SK-N-SH (cell line): Measurements from ENCODE around the gene EVI2A. TPM values are rescaled to one million over a fixed set of nuclear protein-coding genes. Genes with fewer than 3 reads are reported as not detected.
A peak's percentile ranks its signal among the peaks of the same experiment; 100 is the strongest.

Experiments used
- CTCF ChIA-PET: fragments of 300-600, 350-600 bp; formaldehyde crosslinking; extraction: SDS; loops from one replicate; lab custom pipeline; 2021; lab: Yijun Ruan, JAX
- POLR2A ChIA-PET: fragments of 350-600 bp; sonication (Branson Sonifier 250); formaldehyde crosslinking; extraction: SDS; loops from one replicate; lab custom pipeline; 2020; ENCODE audit warnings: antibody characterized with exemption, inconsistent platforms; lab: Yijun Ruan, JAX
- DNase-seq: peaks from one replicate; pipeline ENCODE4 v3.0.0; 2012
- H2AFZ ChIP-seq: fragments of 200-600 bp; sonication (generic); 2 replicates; pipeline ENCODE4 v1.8.1; 2016; ENCODE audit warnings: antibody characterized with exemption, mild to moderate bottlenecking, low read depth
- H3F3A ChIP-seq: fragments of 200-600 bp; sonication (generic); replicated peaks from 2 replicates; pipeline ENCODE3; 2016; ENCODE audit warnings: antibody characterized with exemption, mild to moderate bottlenecking; ENCODE audit not compliant: insufficient read depth
- H3K27ac ChIP-seq, 2 experiments: fragments of 200-500 bp in 1 of 2; fragments of 200-600 bp in 1 of 2; sonication (Bioruptor generic) in 1 of 2; sonication (generic), shearing (Covaris generic) in 1 of 2; 2 replicates each; pipeline versions ENCODE4 v1.5.1 to v1.6.1; 2014 to 2016; ENCODE audit warnings: low read depth in 2 of 2, inconsistent platforms in 1 of 2, low read length in 1 of 2, mild to moderate bottlenecking in 1 of 2, mixed read lengths in 1 of 2
- H3K27me3 ChIP-seq: fragments of 200-600 bp; sonication (generic), shearing (Covaris generic); 2 replicates; pipeline ENCODE4 v1.6.1; 2016; ENCODE audit warnings: mixed run types; ENCODE audit not compliant: insufficient read depth
- H3K36me3 ChIP-seq, 2 experiments: fragments of 200-500 bp in 1 of 2; fragments of 200-600 bp in 1 of 2; sonication (Bioruptor generic) in 1 of 2; sonication (generic) in 1 of 2; replicated peaks in 1 of 2; 2 replicates each; pipeline versions ENCODE3 to v1.5.1; 2014 to 2016; ENCODE audit warnings: low read length in 1 of 2, mild to moderate bottlenecking in 1 of 2; ENCODE audit not compliant: insufficient read depth in 2 of 2, control insufficient read depth in 1 of 2
- H3K4me1 ChIP-seq, 2 experiments: fragments of 200-500 bp in 1 of 2; fragments of 200-600 bp in 1 of 2; sonication (Bioruptor generic) in 1 of 2; sonication (generic), shearing (Covaris generic) in 1 of 2; 2 replicates each; pipeline versions ENCODE4 v1.5.1 to v1.6.1; 2014 to 2016; ENCODE audit warnings: low read depth in 1 of 2, low read length in 1 of 2, mixed run types in 1 of 2; ENCODE audit not compliant: insufficient read depth in 2 of 2, control insufficient read depth in 1 of 2
- H3K4me2 ChIP-seq: fragments of 200-600 bp; sonication (generic), shearing (Covaris generic); 2 replicates; pipeline ENCODE4 v1.6.1; 2017; ENCODE audit warnings: mixed run types
- H3K4me3 ChIP-seq, 2 experiments: fragments of 200-500 bp in 1 of 2; fragments of 200-600 bp in 1 of 2; sonication (Bioruptor generic) in 1 of 2; sonication (generic), shearing (Covaris generic) in 1 of 2; 2 replicates each; pipeline versions ENCODE4 v1.5.1 to v1.8.1; 2014 to 2016; ENCODE audit warnings: low read depth in 2 of 2, inconsistent platforms in 1 of 2, low read length in 1 of 2, mild to moderate bottlenecking in 1 of 2, mixed read lengths in 1 of 2, moderate library complexity in 1 of 2
- H3K79me2 ChIP-seq: fragments of 200-600 bp; sonication (generic); 2 replicates; pipeline ENCODE4 v1.8.1; 2017; ENCODE audit warnings: mild to moderate bottlenecking; ENCODE audit not compliant: insufficient read depth
- H3K9ac ChIP-seq: fragments of 200-600 bp; sonication (generic); 2 replicates; pipeline ENCODE4 v1.6.1; 2017; ENCODE audit warnings: mixed run types
- H3K9me2 ChIP-seq: fragments of 200-600 bp; sonication (generic); 2 replicates; pipeline ENCODE4 v1.6.1; 2017; ENCODE audit warnings: mixed run types
- H3K9me3 ChIP-seq: fragments of 200-600 bp; sonication (generic); 2 replicates; pipeline ENCODE4 v1.6.1; 2017; ENCODE audit warnings: mixed run types, mild to moderate bottlenecking, moderate library complexity
- H4K20me1 ChIP-seq: fragments of 200-600 bp; sonication (generic); 2 replicates; pipeline ENCODE4 v1.6.1; 2017; ENCODE audit warnings: mild to moderate bottlenecking, mixed run types; ENCODE audit not compliant: insufficient read depth
- CHD2 ChIP-seq: fragments of 150-350 bp; IDR thresholded peaks from 2 replicates; pipeline ENCODE4 v1.6.1; 2018; ENCODE audit warnings: low read length; ENCODE audit not compliant: partially characterized antibody
- ELF1 ChIP-seq: IDR thresholded peaks from 2 replicates; pipeline ENCODE4 v1.4.0; 2012
- FOSL2 ChIP-seq: IDR thresholded peaks from 2 replicates; pipeline ENCODE4 v1.4.0; 2012; ENCODE audit warnings: low read depth, mild to moderate bottlenecking, moderate library complexity, borderline replicate concordance
- FOXM1 ChIP-seq: IDR thresholded peaks from 2 replicates; pipeline ENCODE4 v1.4.0; 2012; ENCODE audit warnings: low read depth, mild to moderate bottlenecking
- GABPA ChIP-seq: IDR thresholded peaks from 2 replicates; pipeline ENCODE4 v1.4.0; 2012; ENCODE audit warnings: low read depth, mild to moderate bottlenecking
- GATA2 ChIP-seq: sonication (generic); formaldehyde crosslinking; IDR thresholded peaks from 2 replicates; pipeline ENCODE4 v1.5.0; 2020; ENCODE audit warnings: mild to moderate bottlenecking, missing genetic modification reagents
- JUND ChIP-seq: IDR thresholded peaks from 2 replicates; pipeline ENCODE4 v1.4.0; 2012
- MEF2A ChIP-seq: IDR thresholded peaks from 2 replicates; pipeline ENCODE4 v1.4.0; 2012; ENCODE audit warnings: low read depth, borderline replicate concordance
- MXI1 ChIP-seq: IDR thresholded peaks from 2 replicates; pipeline ENCODE4 v1.6.1; 2012; ENCODE audit warnings: mild to moderate bottlenecking, low read depth, low read length, improper control_type of control experiment
- NFIC ChIP-seq: IDR thresholded peaks from 2 replicates; pipeline ENCODE4 v1.4.0; 2012; ENCODE audit warnings: borderline replicate concordance
- NRF1 ChIP-seq: IDR thresholded peaks from 2 replicates; pipeline ENCODE4 v1.6.1; 2012; ENCODE audit warnings: low read depth, mild to moderate bottlenecking, low read length
- POLR2AphosphoS5 ChIP-seq: IDR thresholded peaks from 2 replicates; pipeline ENCODE4 v1.6.1; 2012; ENCODE audit warnings: low read depth, low read length
- RAD21 ChIP-seq: IDR thresholded peaks from 2 replicates; pipeline ENCODE4 v1.6.1; 2012; ENCODE audit warnings: mild to moderate bottlenecking, low read length
- RFX5 ChIP-seq: IDR thresholded peaks from 2 replicates; pipeline ENCODE4 v1.6.1; 2012; ENCODE audit warnings: mild to moderate bottlenecking, improper control_type of control experiment, low read length
- RXRA ChIP-seq: IDR thresholded peaks from 2 replicates; pipeline ENCODE4 v1.4.0; 2012; ENCODE audit warnings: low read depth, mild to moderate bottlenecking, borderline replicate concordance
- SMC3 ChIP-seq: IDR thresholded peaks from 2 replicates; pipeline ENCODE4 v1.6.1; 2012; ENCODE audit warnings: low read depth, low read length, improper control_type of control experiment
- TEAD4 ChIP-seq: IDR thresholded peaks from 2 replicates; pipeline ENCODE4 v1.4.0; 2012; ENCODE audit warnings: mild to moderate bottlenecking, borderline replicate concordance; ENCODE audit not compliant: insufficient read depth
- USF1 ChIP-seq: IDR thresholded peaks from 2 replicates; pipeline ENCODE4 v1.4.0; 2012; ENCODE audit warnings: low read depth, borderline replicate concordance
- YY1 ChIP-seq: IDR thresholded peaks from 2 replicates; pipeline ENCODE4 v1.4.0; 2012; ENCODE audit warnings: low read depth, mild to moderate bottlenecking
- WGBS: methylation state at CpG from one replicate; pipeline ENCODE4 v1.1.6; 2017; ENCODE audit warnings: low lambda C conversion rate; 5-methylcytosine and 5-hydroxymethylcytosine counted together
- polyA plus RNA-seq, 3 experiments: library from polyadenylated mRNA; depleted of rRNA; stranded (reverse); fragments of >200 nt; gene quantifications; 2 replicates each; pipeline ENCODE4 v1.2.3, GENCODE V29; 2012
- TF ChIP-seq, protein P1 (sequence below): fragments of 200-600 bp; sonication (generic); IDR thresholded peaks from 2 replicates; pipeline ENCODE4 v1.6.1; 2017; ENCODE audit warnings: antibody characterized with exemption, mild to moderate bottlenecking, moderate library complexity
- TF ChIP-seq, protein P2 (sequence below): fragments of 150-350 bp; IDR thresholded peaks from 2 replicates; pipeline ENCODE4 v1.6.1; 2016; ENCODE audit warnings: mild to moderate bottlenecking, low read depth, low read length
- TF ChIP-seq, protein P3 (sequence below): fragments of 150-350 bp; IDR thresholded peaks from 2 replicates; pipeline ENCODE4 v1.6.1; 2017; ENCODE audit warnings: antibody characterized with exemption, low read length, low read depth, borderline replicate concordance

Gene EVI2A
- polyA plus RNA-seq, 1 of the 3 experiments (the other 2 are of a cell fraction), result 1.3 TPM

DNA sequence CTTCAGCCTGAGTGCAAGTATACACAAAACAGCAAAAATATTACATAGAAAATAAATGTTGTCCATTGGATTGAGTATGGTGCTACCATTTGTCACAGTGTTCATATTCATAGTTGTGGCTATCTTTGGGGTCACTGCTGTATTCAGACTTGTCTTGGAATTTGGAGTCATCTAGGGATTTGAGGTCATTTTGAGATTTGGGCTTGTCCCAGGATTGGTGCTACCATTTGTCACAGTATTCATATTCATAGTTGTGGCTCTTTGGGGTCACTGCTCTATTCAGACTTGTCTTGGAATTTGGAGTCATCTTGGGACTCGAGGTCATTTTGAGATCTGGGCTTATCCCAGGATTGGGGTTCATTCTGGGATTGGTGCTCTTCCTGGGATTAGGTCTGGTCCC lies 49.2 kb downstream of the EVI2A start:
- H3K4me3 ChIP-seq, result no peak overlapping the region
- H3K27me3 ChIP-seq, result no peaks in the 10 kb centered on the region
- peaks cover 5 to 32% of the 10 kb centered on the region in 2 experiments for H3K4me1 ChIP-seq
- peaks cover 27% of the 10 kb centered on the region for H3F3A ChIP-seq
- CTCF ChIA-PET, result no interaction called here
- H3K9ac ChIP-seq, result no peak overlapping the region
- no peaks in the 10 kb centered on the region for H3K9me2 ChIP-seq
- no peak overlapping the region for H3K27ac ChIP-seq
- H3K9me3 ChIP-seq, result no peaks in the 10 kb centered on the region
- DNase-seq, result no peak
- 100% methylated on average over 1 of the region's 1 CpG for WGBS
- no peak overlapping the region for H2AFZ ChIP-seq
- H4K20me1 ChIP-seq, result no peaks in the 10 kb centered on the region
- H3K4me2 ChIP-seq, result no peak overlapping the region
- POLR2A ChIA-PET, result no interaction called here
- peaks cover 7% of the 10 kb centered on the region; the same call in 1 of the 2 replicates for H3K79me2 ChIP-seq
- H3K36me3 ChIP-seq, result peaks cover 24 to 59% of the 10 kb centered on the region in 2 experiments
- no peak for TF ChIP-seq MXI1
- no peak for TF ChIP-seq JUND
- TF ChIP-seq FOXM1, result no peak
- no peak for TF ChIP-seq RAD21
- no peak for TF ChIP-seq POLR2AphosphoS5
- no peak for TF ChIP-seq NRF1
- TF ChIP-seq, protein P1, sequence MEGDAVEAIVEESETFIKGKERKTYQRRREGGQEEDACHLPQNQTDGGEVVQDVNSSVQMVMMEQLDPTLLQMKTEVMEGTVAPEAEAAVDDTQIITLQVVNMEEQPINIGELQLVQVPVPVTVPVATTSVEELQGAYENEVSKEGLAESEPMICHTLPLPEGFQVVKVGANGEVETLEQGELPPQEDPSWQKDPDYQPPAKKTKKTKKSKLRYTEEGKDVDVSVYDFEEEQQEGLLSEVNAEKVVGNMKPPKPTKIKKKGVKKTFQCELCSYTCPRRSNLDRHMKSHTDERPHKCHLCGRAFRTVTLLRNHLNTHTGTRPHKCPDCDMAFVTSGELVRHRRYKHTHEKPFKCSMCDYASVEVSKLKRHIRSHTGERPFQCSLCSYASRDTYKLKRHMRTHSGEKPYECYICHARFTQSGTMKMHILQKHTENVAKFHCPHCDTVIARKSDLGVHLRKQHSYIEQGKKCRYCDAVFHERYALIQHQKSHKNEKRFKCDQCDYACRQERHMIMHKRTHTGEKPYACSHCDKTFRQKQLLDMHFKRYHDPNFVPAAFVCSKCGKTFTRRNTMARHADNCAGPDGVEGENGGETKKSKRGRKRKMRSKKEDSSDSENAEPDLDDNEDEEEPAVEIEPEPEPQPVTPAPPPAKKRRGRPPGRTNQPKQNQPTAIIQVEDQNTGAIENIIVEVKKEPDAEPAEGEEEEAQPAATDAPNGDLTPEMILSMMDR, result no peak
- no peak for TF ChIP-seq TEAD4
- no peak for TF ChIP-seq FOSL2
- no peak for TF ChIP-seq SMC3
- TF ChIP-seq YY1, result no peak
- TF ChIP-seq MEF2A, result no peak
- TF ChIP-seq RFX5, result no peak

- H2AFZ ChIP-seq, result no peak overlapping the region
- CTCF ChIA-PET, result no interaction called here
- H3K4me2 ChIP-seq, result peak overlapping the region; percentile 49; the same call in 1 of the 2 replicates
- H3K27me3 ChIP-seq, result no peaks in the 10 kb centered on the region
- peak overlapping the region; percentile 79 to 91 for H3K27ac ChIP-seq
- DNase-seq, result no peak
- peaks cover 4% of the 10 kb centered on the region; the same call in 1 of the 2 replicates for H3K79me2 ChIP-seq
- H3K4me3 ChIP-seq, result no peak overlapping the region
- peak overlapping the region; percentile 20; the same call in 1 of the 2 replicates for H3K9ac ChIP-seq
- peaks cover 4% of the 10 kb centered on the region; the same call in 1 of the 2 replicates for H3K9me2 ChIP-seq
- peaks cover 46% of the 10 kb centered on the region for H3F3A ChIP-seq
- H3K36me3 ChIP-seq, result peaks cover 28 to 66% of the 10 kb centered on the region in 2 experiments
- H3K4me1 ChIP-seq, result peaks cover 5 to 32% of the 10 kb centered on the region in 2 experiments
- H3K9me3 ChIP-seq, result no peaks in the 10 kb centered on the region
- POLR2A ChIA-PET, result no interaction called here
- no peaks in the 10 kb centered on the region for H4K20me1 ChIP-seq
- WGBS, result 0% methylated on average over 1 of the region's 1 CpG
- peak; percentile 93 for TF ChIP-seq NFIC
- no peak for TF ChIP-seq SMC3
- TF ChIP-seq GABPA, result no peak
- TF ChIP-seq, protein P1, result no peak
- peak; percentile 96 for TF ChIP-seq RXRA
- TF ChIP-seq, protein P2, sequence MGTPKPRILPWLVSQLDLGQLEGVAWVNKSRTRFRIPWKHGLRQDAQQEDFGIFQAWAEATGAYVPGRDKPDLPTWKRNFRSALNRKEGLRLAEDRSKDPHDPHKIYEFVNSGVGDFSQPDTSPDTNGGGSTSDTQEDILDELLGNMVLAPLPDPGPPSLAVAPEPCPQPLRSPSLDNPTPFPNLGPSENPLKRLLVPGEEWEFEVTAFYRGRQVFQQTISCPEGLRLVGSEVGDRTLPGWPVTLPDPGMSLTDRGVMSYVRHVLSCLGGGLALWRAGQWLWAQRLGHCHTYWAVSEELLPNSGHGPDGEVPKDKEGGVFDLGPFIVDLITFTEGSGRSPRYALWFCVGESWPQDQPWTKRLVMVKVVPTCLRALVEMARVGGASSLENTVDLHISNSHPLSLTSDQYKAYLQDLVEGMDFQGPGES, result no peak
- TF ChIP-seq MEF2A, result peak; percentile 69; the same call in 1 of the 2 replicates
- no peak; the same call in 1 of the 2 replicates for TF ChIP-seq ELF1
- TF ChIP-seq, protein P3, sequence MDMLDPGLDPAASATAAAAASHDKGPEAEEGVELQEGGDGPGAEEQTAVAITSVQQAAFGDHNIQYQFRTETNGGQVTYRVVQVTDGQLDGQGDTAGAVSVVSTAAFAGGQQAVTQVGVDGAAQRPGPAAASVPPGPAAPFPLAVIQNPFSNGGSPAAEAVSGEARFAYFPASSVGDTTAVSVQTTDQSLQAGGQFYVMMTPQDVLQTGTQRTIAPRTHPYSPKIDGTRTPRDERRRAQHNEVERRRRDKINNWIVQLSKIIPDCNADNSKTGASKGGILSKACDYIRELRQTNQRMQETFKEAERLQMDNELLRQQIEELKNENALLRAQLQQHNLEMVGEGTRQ, result peak; percentile 52; the same call in 1 of the 2 replicates
- no peak for TF ChIP-seq GATA2
- TF ChIP-seq CHD2, result peak; percentile 41
- no peak for TF ChIP-seq RFX5
- no peak for TF ChIP-seq MXI1
- peak; percentile 99 for TF ChIP-seq TEAD4
- peak; percentile 90 for TF ChIP-seq USF1
These were observed 51.8 kb downstream of the EVI2A start for GRCh38 chr17:31269578-31269983.
